Trophoblast cell (in vitro differentiated cells and primary cell): ENCODE results near the gene MUSK.
A peak's percentile ranks its signal among the peaks of the same experiment; 100 is the strongest.

Source experiments
- DNase-seq, 2 donors: peaks; one replicate each; pipeline ENCODE4 v3.0.0-alpha.2; 2016
- H2AFZ ChIP-seq: 2 replicates; pipeline ENCODE4 v1.6.1; 2013; ENCODE audit warnings: low read length, moderate library complexity, mild to moderate bottlenecking; ENCODE audit not compliant: insufficient read depth, poor library complexity
- H2AK5ac ChIP-seq: 2 replicates; pipeline ENCODE4 v1.6.1; 2013; ENCODE audit warnings: mild to moderate bottlenecking, low read length
- H2BK120ac ChIP-seq: 2 replicates; pipeline ENCODE4 v1.6.1; 2013; ENCODE audit warnings: low read length, mild to moderate bottlenecking, moderate library complexity; ENCODE audit not compliant: insufficient read depth, poor library complexity
- H2BK12ac ChIP-seq: 2 replicates; pipeline ENCODE4 v1.6.1; 2013; ENCODE audit warnings: mild to moderate bottlenecking, low read length, moderate library complexity
- H2BK5ac ChIP-seq: 2 replicates; pipeline ENCODE4 v1.6.1; 2013; ENCODE audit warnings: low read length, low read depth, moderate library complexity, mild to moderate bottlenecking; ENCODE audit not compliant: poor library complexity
- H3K14ac ChIP-seq: 2 replicates; pipeline ENCODE4 v1.6.1; 2013; ENCODE audit warnings: mild to moderate bottlenecking, low read length
- H3K18ac ChIP-seq: 2 replicates; pipeline ENCODE4 v1.6.1; 2013; ENCODE audit warnings: mild to moderate bottlenecking, low read length
- H3K23ac ChIP-seq: 2 replicates; pipeline ENCODE4 v1.6.1; 2013; ENCODE audit warnings: low read length
- H3K27ac ChIP-seq: 2 replicates; pipeline ENCODE4 v1.5.1; 2013; ENCODE audit warnings: low read depth, mild to moderate bottlenecking, inconsistent platforms, low read length, moderate library complexity
- H3K27me3 ChIP-seq: 2 replicates; pipeline ENCODE4 v1.6.1; 2013; ENCODE audit warnings: inconsistent platforms, mild to moderate bottlenecking, low read length, moderate library complexity; ENCODE audit not compliant: insufficient read depth
- H3K36me3 ChIP-seq, 2 experiments: 1 replicate in 1 of 2; 2 replicates in 1 of 2; pipeline ENCODE4 v1.6.1; 2013; ENCODE audit warnings: low read length in 2 of 2, mild to moderate bottlenecking in 2 of 2, moderate library complexity in 1 of 2; ENCODE audit not compliant: insufficient read depth in 2 of 2, control insufficient read depth in 1 of 2
- H3K4ac ChIP-seq: 2 replicates; pipeline ENCODE4 v1.6.1; 2013; ENCODE audit warnings: low read depth, mild to moderate bottlenecking, low read length, moderate library complexity
- H3K4me1 ChIP-seq, 2 experiments: 1 replicate in 1 of 2; 2 replicates in 1 of 2; pipeline ENCODE4 v1.6.1; 2013; ENCODE audit warnings: low read length in 2 of 2, mild to moderate bottlenecking in 2 of 2, moderate library complexity in 1 of 2; ENCODE audit not compliant: insufficient read depth in 2 of 2, control insufficient read depth in 1 of 2
- H3K4me2 ChIP-seq: 2 replicates; pipeline ENCODE4 v1.6.1; 2013; ENCODE audit warnings: inconsistent platforms, mild to moderate bottlenecking, low read length, moderate library complexity
- H3K4me3 ChIP-seq: 2 replicates; pipeline ENCODE4 v1.5.1; 2013; ENCODE audit warnings: mild to moderate bottlenecking, low read depth, low read length, inconsistent platforms
- H3K79me1 ChIP-seq: one replicate; pipeline ENCODE4 v1.6.1; 2013; ENCODE audit warnings: low read length
- H3K79me2 ChIP-seq: 2 replicates; pipeline ENCODE4 v1.6.1; 2013; ENCODE audit warnings: low read length, mild to moderate bottlenecking; ENCODE audit not compliant: control insufficient read depth, insufficient read depth, poor library complexity
- H3K9ac ChIP-seq: 2 replicates; pipeline ENCODE4 v1.6.1; 2013; ENCODE audit warnings: mild to moderate bottlenecking, low read length
- H3K9me3 ChIP-seq: 2 replicates; pipeline ENCODE4 v1.6.1; 2013; ENCODE audit warnings: low read depth, mild to moderate bottlenecking, control low read depth, inconsistent platforms, low read length; ENCODE audit not compliant: insufficient read depth
- H4K12ac ChIP-seq: 2 replicates; pipeline ENCODE4 v1.6.1; 2013; ENCODE audit warnings: low read depth, mild to moderate bottlenecking, low read length, moderate library complexity
- H4K8ac ChIP-seq: 2 replicates; pipeline ENCODE4 v1.6.1; 2013; ENCODE audit warnings: low read depth, mild to moderate bottlenecking, low read length, moderate library complexity
- H4K91ac ChIP-seq: one replicate; pipeline ENCODE4 v1.6.1; 2013; ENCODE audit warnings: low read depth, mild to moderate bottlenecking, low read length, moderate library complexity
- WGBS: extraction: QIAGEN DNeasy Blood & Tissue Kit; methylation state at CpG from one replicate; pipeline ENCODE4 v1.1.7; 2013; ENCODE audit warnings: missing lambda C conversion rate; ENCODE audit not compliant: insufficient read length, insufficient coverage; ENCODE audit errors: extremely low coverage; 5-methylcytosine and 5-hydroxymethylcytosine counted together

MUSK gene

GRCh38 chr9:110753731-110754231, 85.2 kb downstream of the MUSK start:
- no peak overlapping the region for H2AK5ac ChIP-seq
- no peak overlapping the region for H3K18ac ChIP-seq
- H3K79me2 ChIP-seq, result no peaks in the 10 kb centered on the region
- H4K12ac ChIP-seq, result no peak overlapping the region
- no CpG with 5 or more reads among the region's 1 CpG for WGBS
- H3K27me3 ChIP-seq, result no peaks in the 10 kb centered on the region
- no peak overlapping the region for H4K91ac ChIP-seq
- no peak overlapping the region for H2BK12ac ChIP-seq
- no peaks in the 10 kb centered on the region for H3K9me3 ChIP-seq
- no peaks in the 10 kb centered on the region for H3K4me1 ChIP-seq
- no peak overlapping the region for H3K9ac ChIP-seq
- H2AFZ ChIP-seq, result no peak overlapping the region
- no peak overlapping the region for H3K4me2 ChIP-seq
- H4K8ac ChIP-seq, result no peak overlapping the region
- H3K36me3 ChIP-seq, result no peaks in the 10 kb centered on the region
- H3K14ac ChIP-seq, result no peak overlapping the region
- H3K23ac ChIP-seq, result no peak overlapping the region
- DNase-seq, result peak in 1 of 2 donors; percentile 8
- H2BK5ac ChIP-seq, result no peak overlapping the region
- H3K4ac ChIP-seq, result no peak overlapping the region
- H3K79me1 ChIP-seq, result no peaks in the 10 kb centered on the region
- no peak overlapping the region for H3K4me3 ChIP-seq
- H2BK120ac ChIP-seq, result no peak overlapping the region
- no peak overlapping the region for H3K27ac ChIP-seq

- Histone ChIP-seq H2BK5ac (no peak overlapping the region), H2BK12ac (no peak overlapping the region), H4K12ac (no peak overlapping the region), H4K91ac (no peak overlapping the region), H4K8ac (no peak overlapping the region), H2AFZ (no peak overlapping the region), H3K23ac (no peak overlapping the region), H3K4me2 (no peak overlapping the region), H3K4ac (no peak overlapping the region), H3K36me3 (no peaks in the 10 kb centered on the region), H3K14ac (no peak overlapping the region), H3K79me1 (no peaks in the 10 kb centered on the region), H2BK120ac (no peak overlapping the region), H3K27ac (no peak overlapping the region), H3K9me3 (no peaks in the 10 kb centered on the region), H3K4me1 (no peaks in the 10 kb centered on the region), H3K18ac (no peak overlapping the region), H2AK5ac (no peak overlapping the region), H3K9ac (no peak overlapping the region), H3K4me3 (no peak overlapping the region), H3K79me2 (no peaks in the 10 kb centered on the region), H3K27me3 (no peaks in the 10 kb centered on the region)
- no peak for DNase-seq
Observed at GRCh38 chr9:110755179-110755578, 86.6 kb downstream of the MUSK start.

GRCh38 chr9:110758201-110758600, 89.6 kb downstream of the MUSK start:
- Histone ChIP-seq H3K36me3 (no peaks in the 10 kb centered on the region), H2BK12ac (no peak overlapping the region), H3K4me1 (no peaks in the 10 kb centered on the region), H3K4me2 (no peak overlapping the region), H3K23ac (no peak overlapping the region), H3K4ac (no peak overlapping the region), H3K79me1 (no peaks in the 10 kb centered on the region), H2BK5ac (no peak overlapping the region), H2AFZ (no peak overlapping the region), H3K9ac (no peak overlapping the region), H3K18ac (no peak overlapping the region), H3K4me3 (no peak overlapping the region), H3K27me3 (no peaks in the 10 kb centered on the region), H2BK120ac (no peak overlapping the region), H4K12ac (no peak overlapping the region), H3K79me2 (no peaks in the 10 kb centered on the region), H3K14ac (no peak overlapping the region), H2AK5ac (no peak overlapping the region), H3K27ac (no peak overlapping the region), H3K9me3 (no peaks in the 10 kb centered on the region), H4K8ac (no peak overlapping the region), H4K91ac (no peak overlapping the region)
- DNase-seq, result no peak

GRCh38 chr9:110762783-110763182, 94.2 kb downstream of the MUSK start:
- peak in 1 of 2 donors; percentile 15 for DNase-seq
- no peaks in the 10 kb centered on the region for H3K27me3 ChIP-seq
- H3K36me3 ChIP-seq, result no peaks in the 10 kb centered on the region
- H2AFZ ChIP-seq, result no peak overlapping the region
- H3K4me1 ChIP-seq, result peaks cover 0 to 5% of the 10 kb centered on the region in 2 experiments
- H3K27ac ChIP-seq, result no peak overlapping the region
- no peak overlapping the region for H3K18ac ChIP-seq
- H3K23ac ChIP-seq, result no peak overlapping the region
- no peak overlapping the region for H4K12ac ChIP-seq
- no peak overlapping the region for H3K14ac ChIP-seq
- H2AK5ac ChIP-seq, result no peak overlapping the region
- H2BK12ac ChIP-seq, result no peak overlapping the region
- no peak overlapping the region for H4K8ac ChIP-seq
- no peak overlapping the region for H3K4me2 ChIP-seq
- H3K79me1 ChIP-seq, result no peaks in the 10 kb centered on the region
- no peak overlapping the region for H3K4me3 ChIP-seq
- no peak overlapping the region for H3K9ac ChIP-seq
- H3K9me3 ChIP-seq, result no peaks in the 10 kb centered on the region
- no CpG with 5 or more reads among the region's 2 CpGs for WGBS
- no peak overlapping the region for H4K91ac ChIP-seq
- H2BK5ac ChIP-seq, result no peak overlapping the region
- H3K79me2 ChIP-seq, result no peaks in the 10 kb centered on the region
- no peak overlapping the region for H2BK120ac ChIP-seq
- no peak overlapping the region for H3K4ac ChIP-seq
